Measurements from ENCODE around the gene ARPC2.

DNA sequence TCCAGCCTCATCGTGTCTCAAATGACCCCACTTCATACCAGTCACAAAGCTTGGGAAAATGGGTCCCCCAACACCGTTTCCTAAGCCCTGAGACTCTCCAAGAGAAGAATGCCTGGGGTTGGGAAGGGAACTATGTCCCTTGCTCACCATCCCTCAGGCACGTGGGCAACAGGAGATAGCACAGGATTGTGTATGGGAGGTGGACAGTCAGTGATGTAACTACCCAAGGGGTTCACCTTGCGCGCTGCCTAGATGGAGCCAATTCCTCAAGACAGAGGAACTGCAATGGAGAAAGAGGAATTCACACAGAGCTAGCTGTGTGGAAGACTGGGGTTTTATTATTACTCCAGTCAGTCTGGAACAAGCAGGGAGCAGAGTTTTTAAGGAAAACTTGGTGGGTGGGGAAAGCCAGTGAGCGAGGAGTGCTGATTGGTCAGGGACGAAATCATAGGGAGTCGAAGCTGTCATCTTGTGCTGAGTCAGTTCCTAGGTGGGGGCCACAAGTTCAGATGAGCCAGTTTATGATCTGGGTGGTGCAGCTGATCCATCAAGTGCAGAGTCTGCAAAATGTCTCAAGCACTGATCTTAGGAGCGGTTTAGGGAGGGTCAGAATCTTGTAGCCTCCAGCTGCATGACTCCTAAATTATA, 36.4 kb upstream of the ARPC2 start:
- no peak for TF ChIP-seq POLR2A (IDR thresholded peaks at IDR 0.05)
- no peak for TF ChIP-seq CTCF (IDR thresholded peaks at IDR 0.05)
- no peak for TF ChIP-seq POLR2AphosphoS5 (IDR thresholded peaks at IDR 0.05)

Measured in stomach (tissue), 4 donors.